ENCODE results near the gene REXO1. TPM values are rescaled to one million over a fixed set of nuclear protein-coding genes. Genes with fewer than 3 reads are reported as not detected.

REXO1 gene
- total RNA-seq, 1 donor from 2014 or later = 17.7 TPM

DNA sequence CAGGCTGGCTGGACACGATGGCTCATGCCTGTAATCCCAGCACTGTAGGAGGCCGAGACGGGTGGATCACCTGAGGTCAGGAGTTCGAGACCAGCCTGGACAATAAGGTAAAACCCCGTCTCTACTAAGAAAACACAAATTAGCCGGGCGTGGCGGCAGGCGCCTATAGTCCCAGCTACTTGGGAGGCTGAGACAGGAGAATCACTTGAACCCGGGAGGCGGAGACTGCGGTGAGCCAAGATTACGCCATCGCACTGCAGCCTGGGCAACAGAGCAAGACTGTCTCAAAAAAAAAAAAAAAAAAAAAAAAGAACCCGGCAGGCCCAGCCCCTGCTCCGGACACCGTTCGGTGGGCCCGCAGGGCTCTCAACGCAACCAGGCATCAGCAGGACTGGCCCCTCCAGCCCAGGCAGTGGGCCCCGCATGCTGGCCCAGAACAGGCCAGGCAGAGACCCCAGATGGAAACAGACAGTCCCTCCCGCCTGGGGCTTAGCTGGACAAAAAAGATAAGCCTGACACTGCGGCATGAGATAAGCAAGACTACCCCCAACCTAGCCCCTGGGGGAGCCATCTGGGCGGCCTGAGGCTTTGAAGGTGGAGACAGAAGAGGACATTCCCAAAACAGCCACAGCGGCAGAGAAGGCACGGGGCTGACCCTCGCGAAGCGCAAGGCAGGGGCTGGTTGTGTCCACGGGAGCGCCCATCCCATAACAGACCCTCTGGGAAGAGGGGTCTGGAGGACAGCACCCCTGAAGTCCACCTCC, 11.6 kb downstream of the REXO1 start:
- Histone ChIP-seq H3K4me3 (no peak overlapping the region), H3K9me3 (replicated peaks) (no peaks in the 10 kb centered on the region), H3K27me3 (ENCODE audit: low read depth) (no peaks in the 10 kb centered on the region), H3K4me1 (peaks cover 85% of the 10 kb centered on the region), H3K27ac (replicated peaks) (no peak overlapping the region), H3K36me3 (no peaks in the 10 kb centered on the region)
- intact Hi-C loops (cut with micrococcal nuclease) = no loop called here
- no peak for DNase-seq
- TF ChIP-seq, protein P1, sequence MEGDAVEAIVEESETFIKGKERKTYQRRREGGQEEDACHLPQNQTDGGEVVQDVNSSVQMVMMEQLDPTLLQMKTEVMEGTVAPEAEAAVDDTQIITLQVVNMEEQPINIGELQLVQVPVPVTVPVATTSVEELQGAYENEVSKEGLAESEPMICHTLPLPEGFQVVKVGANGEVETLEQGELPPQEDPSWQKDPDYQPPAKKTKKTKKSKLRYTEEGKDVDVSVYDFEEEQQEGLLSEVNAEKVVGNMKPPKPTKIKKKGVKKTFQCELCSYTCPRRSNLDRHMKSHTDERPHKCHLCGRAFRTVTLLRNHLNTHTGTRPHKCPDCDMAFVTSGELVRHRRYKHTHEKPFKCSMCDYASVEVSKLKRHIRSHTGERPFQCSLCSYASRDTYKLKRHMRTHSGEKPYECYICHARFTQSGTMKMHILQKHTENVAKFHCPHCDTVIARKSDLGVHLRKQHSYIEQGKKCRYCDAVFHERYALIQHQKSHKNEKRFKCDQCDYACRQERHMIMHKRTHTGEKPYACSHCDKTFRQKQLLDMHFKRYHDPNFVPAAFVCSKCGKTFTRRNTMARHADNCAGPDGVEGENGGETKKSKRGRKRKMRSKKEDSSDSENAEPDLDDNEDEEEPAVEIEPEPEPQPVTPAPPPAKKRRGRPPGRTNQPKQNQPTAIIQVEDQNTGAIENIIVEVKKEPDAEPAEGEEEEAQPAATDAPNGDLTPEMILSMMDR (IDR thresholded peaks at IDR 0.05; ENCODE audit: borderline replicate concordance) = no peak

DNA sequence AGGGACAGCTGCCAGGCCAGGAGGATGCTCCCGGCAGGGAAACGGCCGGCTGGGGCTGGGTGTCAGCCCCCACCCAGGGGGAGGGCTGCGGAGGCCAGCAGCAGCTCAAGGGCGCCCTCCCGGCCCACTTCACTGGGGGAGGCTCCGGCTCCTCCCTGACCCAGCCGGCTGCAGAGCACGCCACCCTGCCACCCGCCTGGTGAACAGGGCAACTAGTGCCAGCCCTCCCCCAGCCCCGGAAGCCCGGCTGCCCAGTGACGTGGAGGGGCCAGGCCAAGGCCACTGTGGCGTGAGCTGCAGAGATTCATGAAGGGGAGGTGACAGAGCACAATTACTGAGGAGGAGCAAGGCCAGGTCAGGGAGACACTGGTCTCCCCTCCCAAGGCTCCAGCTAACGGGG, 14.7 kb downstream of the REXO1 start:
- TF ChIP-seq, protein P1 (IDR thresholded peaks at IDR 0.05; ENCODE audit: borderline replicate concordance) = no peak
- no peaks in the 10 kb centered on the region for H3K27me3 ChIP-seq (ENCODE audit: low read depth)
- DNase-seq = no peak
- no peak overlapping the region for H3K27ac ChIP-seq (replicated peaks)
- H3K9me3 ChIP-seq (replicated peaks) = no peaks in the 10 kb centered on the region
- peaks cover 16% of the 10 kb centered on the region for H3K36me3 ChIP-seq
- no peak overlapping the region for H3K4me3 ChIP-seq
- H3K4me1 ChIP-seq = peaks cover 54% of the 10 kb centered on the region
- intact Hi-C loops (cut with micrococcal nuclease) = no loop called here

DNA sequence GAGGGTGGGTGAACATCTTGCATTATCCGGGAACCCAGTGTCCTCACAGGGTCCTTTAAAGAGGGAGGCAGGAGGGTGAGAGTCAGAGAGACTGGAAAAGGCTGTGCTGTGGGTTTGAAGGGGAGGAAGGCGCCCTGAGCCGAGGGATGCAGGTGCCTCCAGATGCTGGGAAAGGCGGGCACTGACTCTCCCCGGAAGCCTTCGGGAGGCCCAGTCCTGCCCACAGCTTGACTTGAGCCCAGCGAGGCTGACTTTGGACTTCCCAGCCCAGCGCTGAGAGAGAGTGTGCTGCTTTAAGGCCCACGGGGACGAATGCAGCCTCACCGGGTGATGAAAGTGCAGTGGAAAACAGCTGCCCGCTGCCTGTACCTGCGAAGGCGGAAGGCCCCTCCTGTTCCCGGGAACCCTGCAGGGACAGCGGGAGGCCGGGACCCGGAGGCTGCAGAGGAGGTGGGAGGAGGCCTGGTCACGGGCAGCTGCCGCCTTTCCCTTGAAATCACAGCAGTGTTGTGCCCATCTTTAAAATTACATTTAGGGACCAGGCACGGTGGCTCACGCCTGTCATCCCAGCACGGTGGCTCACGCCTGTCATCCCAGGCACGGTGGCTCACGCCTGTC, 16.1 kb downstream of the REXO1 start:
- intact Hi-C loops (cut with micrococcal nuclease) = no loop called here
- Histone ChIP-seq H3K27me3 (ENCODE audit: low read depth) (no peaks in the 10 kb centered on the region), H3K9me3 (replicated peaks) (no peaks in the 10 kb centered on the region), H3K27ac (replicated peaks) (no peak overlapping the region), H3K4me1 (peaks cover 40% of the 10 kb centered on the region), H3K36me3 (peaks cover 30% of the 10 kb centered on the region), H3K4me3 (no peak overlapping the region)
- DNase-seq = no peak
- TF ChIP-seq, protein P1 (IDR thresholded peaks at IDR 0.05; ENCODE audit: borderline replicate concordance) = no peak

DNA sequence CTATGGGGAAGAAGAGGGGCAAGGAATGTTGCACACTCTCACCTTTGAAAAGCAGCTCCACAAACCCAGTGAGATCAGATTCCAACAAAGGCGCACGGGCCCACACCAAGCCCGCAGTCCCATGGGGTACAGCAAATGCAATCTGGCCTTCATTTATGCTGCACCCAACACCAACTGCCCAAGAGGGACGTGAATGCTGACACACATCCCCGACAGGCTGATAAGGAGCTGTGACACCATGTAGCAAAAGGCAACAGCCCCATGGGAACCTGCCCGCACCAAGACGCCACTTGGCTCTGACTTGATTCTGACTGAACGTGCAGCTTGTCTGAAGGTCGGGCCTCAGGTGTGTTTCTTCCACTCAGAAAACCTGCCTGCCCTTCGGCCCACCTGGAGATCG, 17.3 kb downstream of the REXO1 start:
- H3K27ac ChIP-seq (replicated peaks) = no peak overlapping the region
- H3K9me3 ChIP-seq (replicated peaks) = no peaks in the 10 kb centered on the region
- no peak for DNase-seq
- H3K4me1 ChIP-seq = peaks cover 39% of the 10 kb centered on the region
- TF ChIP-seq, protein P1 (IDR thresholded peaks at IDR 0.05; ENCODE audit: borderline replicate concordance) = no peak
- H3K27me3 ChIP-seq (ENCODE audit: low read depth) = no peaks in the 10 kb centered on the region
- intact Hi-C loops (cut with micrococcal nuclease) = no loop called here
- no peak overlapping the region for H3K4me3 ChIP-seq
- H3K36me3 ChIP-seq = peaks cover 37% of the 10 kb centered on the region

DNA sequence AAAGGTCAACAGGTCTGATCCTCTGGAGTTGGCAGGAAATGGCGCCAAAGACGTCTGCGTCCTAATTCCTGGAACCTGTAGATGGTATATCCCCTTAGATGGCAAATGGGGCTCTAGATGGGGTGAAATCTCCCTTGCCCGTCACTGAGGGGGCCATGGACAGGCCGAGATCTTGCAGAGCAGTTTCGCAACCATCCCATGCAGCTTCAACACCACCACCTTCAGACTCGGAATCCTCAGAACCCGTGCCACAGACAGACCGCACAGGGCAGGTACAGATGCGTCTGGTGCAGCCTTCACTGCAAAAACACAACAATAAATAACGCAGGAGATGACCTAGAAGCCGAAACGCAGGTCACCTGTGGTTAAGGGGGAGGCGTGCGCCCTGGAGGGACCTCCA, 17.7 kb downstream of the REXO1 start:
- Histone ChIP-seq H3K36me3 (peaks cover 37% of the 10 kb centered on the region), H3K4me1 (peaks cover 39% of the 10 kb centered on the region), H3K27me3 (ENCODE audit: low read depth) (no peaks in the 10 kb centered on the region), H3K27ac (replicated peaks) (no peak overlapping the region), H3K9me3 (replicated peaks) (no peaks in the 10 kb centered on the region), H3K4me3 (no peak overlapping the region)
- intact Hi-C loops (cut with micrococcal nuclease) = no loop called here
- no peak for DNase-seq
- TF ChIP-seq, protein P1 (IDR thresholded peaks at IDR 0.05; ENCODE audit: borderline replicate concordance) = no peak
